Testis (tissue), 2 donors: ENCODE measurements around the gene CD44.

Source experiments
- POLR2A ChIP-seq: fragments of 450-650 bp; IDR thresholded peaks from one replicate; pipeline ENCODE4 v1.6.1; 2017; ENCODE audit warnings: antibody characterized with exemption, mild to moderate bottlenecking, moderate library complexity
- TF ChIP-seq, protein P1 (sequence below), 3 experiments: fragments of 450-650 bp in 2 of 3; fragments of 200-600 bp in 1 of 3; sonication (generic) in 1 of 3; IDR thresholded peaks; one replicate each; pipeline ENCODE4 v1.5.1; 2016 to 2019; ENCODE audit warnings: antibody characterized with exemption in 3 of 3, mild to moderate bottlenecking in 2 of 3, moderate library complexity in 1 of 3

DNA sequence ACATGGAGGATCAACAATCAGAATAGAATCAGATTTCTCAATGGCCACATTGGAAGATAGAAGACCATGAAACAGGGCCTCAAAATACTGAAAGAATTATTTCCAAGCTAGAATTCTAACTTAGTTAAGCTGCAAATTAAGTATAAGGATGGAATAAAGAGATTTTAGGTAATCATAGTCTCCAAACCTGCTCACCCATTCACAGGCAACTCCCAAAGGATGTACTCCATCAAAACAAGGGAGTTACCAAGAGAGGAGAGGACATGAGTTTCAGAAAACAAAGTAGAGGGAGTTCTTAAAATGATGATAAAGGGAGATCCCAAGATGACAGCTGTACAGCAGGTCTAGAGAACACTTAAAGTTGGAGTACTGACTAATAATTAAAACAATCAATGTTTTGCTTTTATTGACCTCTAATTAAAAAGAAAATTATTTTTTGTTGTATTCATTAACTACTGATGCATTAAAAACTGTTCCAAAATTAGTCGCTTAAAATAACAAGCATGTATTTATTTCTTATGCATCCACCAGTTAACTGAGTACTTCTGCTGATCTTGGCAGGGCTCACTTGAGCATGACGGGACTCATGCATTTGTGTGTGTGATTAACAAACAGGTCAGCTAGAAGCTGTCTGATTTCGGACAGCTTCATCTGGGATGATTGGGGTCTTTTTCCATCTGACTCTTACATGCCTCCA lies 95.6 kb downstream of the CD44 start:
- TF ChIP-seq, protein P1, sequence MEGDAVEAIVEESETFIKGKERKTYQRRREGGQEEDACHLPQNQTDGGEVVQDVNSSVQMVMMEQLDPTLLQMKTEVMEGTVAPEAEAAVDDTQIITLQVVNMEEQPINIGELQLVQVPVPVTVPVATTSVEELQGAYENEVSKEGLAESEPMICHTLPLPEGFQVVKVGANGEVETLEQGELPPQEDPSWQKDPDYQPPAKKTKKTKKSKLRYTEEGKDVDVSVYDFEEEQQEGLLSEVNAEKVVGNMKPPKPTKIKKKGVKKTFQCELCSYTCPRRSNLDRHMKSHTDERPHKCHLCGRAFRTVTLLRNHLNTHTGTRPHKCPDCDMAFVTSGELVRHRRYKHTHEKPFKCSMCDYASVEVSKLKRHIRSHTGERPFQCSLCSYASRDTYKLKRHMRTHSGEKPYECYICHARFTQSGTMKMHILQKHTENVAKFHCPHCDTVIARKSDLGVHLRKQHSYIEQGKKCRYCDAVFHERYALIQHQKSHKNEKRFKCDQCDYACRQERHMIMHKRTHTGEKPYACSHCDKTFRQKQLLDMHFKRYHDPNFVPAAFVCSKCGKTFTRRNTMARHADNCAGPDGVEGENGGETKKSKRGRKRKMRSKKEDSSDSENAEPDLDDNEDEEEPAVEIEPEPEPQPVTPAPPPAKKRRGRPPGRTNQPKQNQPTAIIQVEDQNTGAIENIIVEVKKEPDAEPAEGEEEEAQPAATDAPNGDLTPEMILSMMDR (IDR thresholded peaks at IDR 0.05): no peak
- TF ChIP-seq POLR2A: no peak
